Stimulated activated CD4-positive, alpha-beta T cell treated with anti-CD3 and anti-CD28 coated beads, Interleukin-12 subunit alpha, Interleukin-12 subunit beta, amount 100 ng/mL, for 48 hours (primary cell): ENCODE data around the gene TEKT1.
"Not testable (repeated sequence)": the region's sequence is repeated elsewhere in the genome, so short reads cannot be mapped to it uniquely, and the experiment has no call there.

Experiments used
- DNase-seq, 3 donors: peaks; one replicate each; pipeline ENCODE4 v3.0.0-alpha.2; 2020; ENCODE audit warnings: low read depth in 2 of 3, low spot score in 1 of 3

Gene TEKT1

GRCh38 chr17:6831661-6832263, at the start of gene TEKT1:
TSS of gene TEKT1 (minus strand) at chr17:6831729. CDS start at chr17:6830376, 1,353 bp downstream.
- DNase-seq = peak; percentile 28 to 48 (median 40)

- DNase-seq = not testable (repeated sequence)
Observed at GRCh38 chr17:6879221-6879975, 47.9 kb upstream of the TEKT1 start.

GRCh38 chr17:6875276-6875675, 43.7 kb upstream of the TEKT1 start:
- DNase-seq = not testable (repeated sequence)

- no peak for DNase-seq
Observed at GRCh38 chr17:6872936-6873335, 41.4 kb upstream of the TEKT1 start.

- DNase-seq = no peak
Observed at GRCh38 chr17:6870841-6871240, 39.3 kb upstream of the TEKT1 start.

- DNase-seq = no peak
Observed at GRCh38 chr17:6868582-6868981, 37.1 kb upstream of the TEKT1 start.

- DNase-seq = no peak
Observed at GRCh38 chr17:6867849-6868248, 36.3 kb upstream of the TEKT1 start.

- DNase-seq = no peak
Observed at GRCh38 chr17:6862825-6863224, 31.3 kb upstream of the TEKT1 start.

- DNase-seq = no peak
Observed at GRCh38 chr17:6862122-6862521, 30.6 kb upstream of the TEKT1 start.

GRCh38 chr17:6857904-6858303, 26.4 kb upstream of the TEKT1 start:
- no peak for DNase-seq

- DNase-seq = no peak
Observed at GRCh38 chr17:6857336-6857735, 25.8 kb upstream of the TEKT1 start.

- DNase-seq = no peak
Observed at GRCh38 chr17:6856051-6856450, 24.5 kb upstream of the TEKT1 start.

GRCh38 chr17:6853764-6854442, 22.4 kb upstream of the TEKT1 start:
- no peak for DNase-seq

GRCh38 chr17:6848545-6849179, 17.1 kb upstream of the TEKT1 start:
- not testable (repeated sequence) for DNase-seq

GRCh38 chr17:6846138-6846537, 14.6 kb upstream of the TEKT1 start:
- DNase-seq = not testable (repeated sequence)

- DNase-seq = not testable (repeated sequence)
Observed at GRCh38 chr17:6844406-6844805, 12.9 kb upstream of the TEKT1 start.

GRCh38 chr17:6843241-6843880, 11.8 kb upstream of the TEKT1 start:
- no peak for DNase-seq

GRCh38 chr17:6841769-6842168, 10.2 kb upstream of the TEKT1 start:
- not testable (repeated sequence) for DNase-seq

GRCh38 chr17:6830383-6830986, 1.0 kb downstream of the TEKT1 start:
- no peak for DNase-seq

GRCh38 chr17:6823011-6823442, 8.5 kb downstream of the TEKT1 start:
- no peak for DNase-seq

- no peak for DNase-seq
Observed at GRCh38 chr17:6818938-6819337, 12.6 kb downstream of the TEKT1 start.
